AG04450 (cell line): Measurements from ENCODE around the gene EHD2. TPM values are rescaled to one million over a fixed set of nuclear protein-coding genes. Genes with fewer than 3 reads are reported as not detected.
"Not testable (repeated sequence)": the region's sequence is repeated elsewhere in the genome, so short reads cannot be mapped to it uniquely, and the experiment has no call there.

ENCODE experiments used
- CTCF ChIA-PET: fragments of 300-600, 350-600 bp; formaldehyde crosslinking; extraction: SDS; loops from one replicate; lab custom pipeline; 2022; ENCODE audit warnings: antibody characterized with exemption, inconsistent platforms; lab: Charles Lee
- POLR2A ChIA-PET: fragments of 350-600 bp; formaldehyde crosslinking; extraction: SDS; loops from one replicate; lab custom pipeline; 2021; ENCODE audit warnings: antibody characterized with exemption, inconsistent platforms; lab: Yijun Ruan, JAX
- DNase-seq: peaks from one replicate; pipeline ENCODE4 v3.0.0-alpha.2; 2011; ENCODE audit warnings: low read depth, low spot score
- H3K27ac ChIP-seq: one replicate; pipeline ENCODE4 v1.5.1; 2012; ENCODE audit warnings: low read depth, low read length, control low read depth
- H3K27me3 ChIP-seq: one replicate; pipeline ENCODE4 v1.6.0; 2012; ENCODE audit warnings: low read length; ENCODE audit not compliant: control insufficient read depth, insufficient read depth
- H3K4me3 ChIP-seq: 2 replicates; pipeline ENCODE4 v1.5.1; 2011; ENCODE audit warnings: mild to moderate bottlenecking, low read depth, low read length, control low read depth
- H3K9me3 ChIP-seq: 2 replicates; pipeline ENCODE4 v1.5.1; 2012; ENCODE audit warnings: low read length; ENCODE audit not compliant: control insufficient read depth, insufficient read depth
- polyA minus RNA-seq: library from RNA; depleted of rRNA, polyadenylated mRNA; stranded (reverse); fragments of >200 nt; gene quantifications from 2 replicates; pipeline ENCODE4 v1.2.3, GENCODE V29; 2011; rRNA and poly(A)+ RNA removed
- polyA plus RNA-seq: library from polyadenylated mRNA; depleted of rRNA; stranded (reverse); fragments of >200 nt; gene quantifications from 2 replicates; pipeline ENCODE4 v1.2.3, GENCODE V29; 2011; rRNA removed
- TF ChIP-seq, protein P1 (sequence below): IDR thresholded peaks from 2 replicates; pipeline ENCODE4 v1.5.1; 2011; ENCODE audit warnings: low read depth, low read length, control low read depth, inconsistent platforms

Gene EHD2, protein sequence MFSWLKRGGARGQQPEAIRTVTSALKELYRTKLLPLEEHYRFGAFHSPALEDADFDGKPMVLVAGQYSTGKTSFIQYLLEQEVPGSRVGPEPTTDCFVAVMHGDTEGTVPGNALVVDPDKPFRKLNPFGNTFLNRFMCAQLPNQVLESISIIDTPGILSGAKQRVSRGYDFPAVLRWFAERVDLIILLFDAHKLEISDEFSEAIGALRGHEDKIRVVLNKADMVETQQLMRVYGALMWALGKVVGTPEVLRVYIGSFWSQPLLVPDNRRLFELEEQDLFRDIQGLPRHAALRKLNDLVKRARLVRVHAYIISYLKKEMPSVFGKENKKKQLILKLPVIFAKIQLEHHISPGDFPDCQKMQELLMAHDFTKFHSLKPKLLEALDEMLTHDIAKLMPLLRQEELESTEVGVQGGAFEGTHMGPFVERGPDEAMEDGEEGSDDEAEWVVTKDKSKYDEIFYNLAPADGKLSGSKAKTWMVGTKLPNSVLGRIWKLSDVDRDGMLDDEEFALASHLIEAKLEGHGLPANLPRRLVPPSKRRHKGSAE
- polyA plus RNA-seq = 84.0 and 126 TPM in 2 replicates
- 80.7 and 92.5 TPM in 2 replicates for polyA minus RNA-seq

DNA sequence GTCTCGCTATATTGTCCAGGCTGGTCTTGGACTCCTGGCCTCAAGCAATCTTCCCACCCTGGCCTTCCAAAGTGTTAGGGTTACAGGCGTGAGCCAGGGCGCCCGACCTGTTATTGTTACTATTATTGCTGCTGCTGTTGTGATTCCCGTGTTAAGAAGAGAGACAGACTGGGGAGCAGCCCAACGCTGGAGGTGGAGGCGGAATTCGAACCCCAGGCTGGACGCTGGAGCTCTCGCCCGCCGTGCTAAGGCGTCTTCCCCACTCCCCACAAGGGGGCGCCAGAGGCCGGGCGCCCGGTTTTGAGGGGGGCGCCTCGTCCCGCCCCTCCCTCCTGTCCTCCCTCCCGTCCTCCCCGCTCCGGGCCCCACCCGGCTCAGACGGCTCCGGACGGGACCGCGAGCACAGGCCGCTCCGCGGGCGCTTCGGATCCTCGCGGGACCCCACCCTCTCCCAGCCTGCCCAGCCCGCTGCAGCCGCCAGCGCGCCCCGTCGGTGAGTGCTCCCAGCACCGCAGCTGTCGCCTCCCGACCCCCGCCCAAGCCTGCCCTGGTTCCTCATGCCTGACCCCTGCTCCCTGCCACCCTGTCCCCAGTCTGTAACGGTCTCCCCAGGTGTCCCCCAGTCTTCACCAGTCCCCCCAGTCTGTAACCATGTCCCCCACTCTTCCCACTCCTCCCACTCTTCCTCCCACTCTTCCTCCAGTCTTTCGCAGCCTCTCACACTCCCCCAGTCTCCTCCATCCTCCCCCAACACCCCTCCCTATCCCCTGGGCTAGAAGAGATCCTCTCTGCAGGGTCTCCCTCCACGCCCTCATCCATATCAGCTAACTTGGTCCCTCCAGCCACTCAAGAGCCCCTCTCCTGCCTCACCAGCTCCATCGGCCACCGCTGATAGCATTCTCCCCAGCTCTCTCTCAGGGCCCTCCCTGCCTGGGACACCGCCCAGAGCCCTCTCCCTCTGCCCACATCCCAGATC is at the start of gene EHD2:
EHD2 (plus strand) TSS at position 377 of the 976 bp plus-strand sequence. CDS start 3,191 bp downstream, outside the sequence.
- CTCF ChIA-PET = interaction anchor here (0.5 to 12.6 kb wide), 28 partner anchors 9 to 285 kb away, joined by 3 to 212 read pairs (median 4); partner anchors contain the start of gene NOP53
- Histone ChIP-seq H3K9me3 (peaks cover 6% of the 10 kb centered on the region; the same call in 1 of the 2 replicates), H3K27me3 (no peaks in the 10 kb centered on the region), H3K27ac (peak within 1 kb of the TSS; percentile 52), H3K4me3 (peak within 1 kb of the TSS; percentile 93)
- POLR2A ChIA-PET = interaction anchor here (0.6 to 6.1 kb wide), 17 partner anchors 8 to 356 kb away, joined by 3 to 87 read pairs (median 4); partner anchors contain the start of gene NOP53
- DNase-seq = peak; percentile 48
- TF ChIP-seq, protein P1, sequence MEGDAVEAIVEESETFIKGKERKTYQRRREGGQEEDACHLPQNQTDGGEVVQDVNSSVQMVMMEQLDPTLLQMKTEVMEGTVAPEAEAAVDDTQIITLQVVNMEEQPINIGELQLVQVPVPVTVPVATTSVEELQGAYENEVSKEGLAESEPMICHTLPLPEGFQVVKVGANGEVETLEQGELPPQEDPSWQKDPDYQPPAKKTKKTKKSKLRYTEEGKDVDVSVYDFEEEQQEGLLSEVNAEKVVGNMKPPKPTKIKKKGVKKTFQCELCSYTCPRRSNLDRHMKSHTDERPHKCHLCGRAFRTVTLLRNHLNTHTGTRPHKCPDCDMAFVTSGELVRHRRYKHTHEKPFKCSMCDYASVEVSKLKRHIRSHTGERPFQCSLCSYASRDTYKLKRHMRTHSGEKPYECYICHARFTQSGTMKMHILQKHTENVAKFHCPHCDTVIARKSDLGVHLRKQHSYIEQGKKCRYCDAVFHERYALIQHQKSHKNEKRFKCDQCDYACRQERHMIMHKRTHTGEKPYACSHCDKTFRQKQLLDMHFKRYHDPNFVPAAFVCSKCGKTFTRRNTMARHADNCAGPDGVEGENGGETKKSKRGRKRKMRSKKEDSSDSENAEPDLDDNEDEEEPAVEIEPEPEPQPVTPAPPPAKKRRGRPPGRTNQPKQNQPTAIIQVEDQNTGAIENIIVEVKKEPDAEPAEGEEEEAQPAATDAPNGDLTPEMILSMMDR = peak; percentile 92

DNA sequence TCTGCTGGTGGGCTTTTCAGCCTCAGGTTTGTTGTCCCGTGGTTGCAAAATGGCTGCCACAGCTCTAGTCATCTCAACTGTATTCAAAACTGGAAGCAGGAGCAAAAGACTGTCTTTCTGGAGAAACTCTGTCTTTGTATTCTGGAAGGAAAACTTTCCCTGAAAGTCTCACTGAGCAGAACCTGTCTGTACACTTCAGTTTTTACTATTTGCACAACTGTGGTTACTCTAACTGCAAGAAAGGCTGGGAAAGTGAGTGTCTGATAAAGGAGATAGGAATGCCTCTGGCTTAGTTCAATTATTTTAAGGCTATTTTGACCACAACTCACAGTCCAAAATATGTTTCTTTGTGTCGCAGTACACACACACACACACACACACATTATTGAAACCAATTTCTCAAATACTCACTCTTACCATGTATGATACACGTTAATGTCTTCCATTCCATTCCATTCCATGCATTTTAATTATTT is 49.7 kb upstream of the EHD2 start:
- Histone ChIP-seq H3K9me3 (no peaks in the 10 kb centered on the region; the same call in 1 of the 2 replicates), H3K4me3 (no peak overlapping the region), H3K27ac (peak overlapping the region; percentile 100), H3K27me3 (no peaks in the 10 kb centered on the region)
- CTCF ChIA-PET = interaction anchor here (1.4 to 3.8 kb wide), 4 partner anchors 44 to 227 kb away, joined by 3 to 13 read pairs (median 4); partner anchors contain the start of gene NAPA
- peak; percentile 76 for DNase-seq
- POLR2A ChIA-PET = interaction anchor here (0.6 to 1.5 kb wide), 4 partner anchors 30 to 148 kb away, joined by 3 to 12 read pairs (median 5); partner anchors contain the start of gene NAPA
- TF ChIP-seq, protein P1 = no peak

DNA sequence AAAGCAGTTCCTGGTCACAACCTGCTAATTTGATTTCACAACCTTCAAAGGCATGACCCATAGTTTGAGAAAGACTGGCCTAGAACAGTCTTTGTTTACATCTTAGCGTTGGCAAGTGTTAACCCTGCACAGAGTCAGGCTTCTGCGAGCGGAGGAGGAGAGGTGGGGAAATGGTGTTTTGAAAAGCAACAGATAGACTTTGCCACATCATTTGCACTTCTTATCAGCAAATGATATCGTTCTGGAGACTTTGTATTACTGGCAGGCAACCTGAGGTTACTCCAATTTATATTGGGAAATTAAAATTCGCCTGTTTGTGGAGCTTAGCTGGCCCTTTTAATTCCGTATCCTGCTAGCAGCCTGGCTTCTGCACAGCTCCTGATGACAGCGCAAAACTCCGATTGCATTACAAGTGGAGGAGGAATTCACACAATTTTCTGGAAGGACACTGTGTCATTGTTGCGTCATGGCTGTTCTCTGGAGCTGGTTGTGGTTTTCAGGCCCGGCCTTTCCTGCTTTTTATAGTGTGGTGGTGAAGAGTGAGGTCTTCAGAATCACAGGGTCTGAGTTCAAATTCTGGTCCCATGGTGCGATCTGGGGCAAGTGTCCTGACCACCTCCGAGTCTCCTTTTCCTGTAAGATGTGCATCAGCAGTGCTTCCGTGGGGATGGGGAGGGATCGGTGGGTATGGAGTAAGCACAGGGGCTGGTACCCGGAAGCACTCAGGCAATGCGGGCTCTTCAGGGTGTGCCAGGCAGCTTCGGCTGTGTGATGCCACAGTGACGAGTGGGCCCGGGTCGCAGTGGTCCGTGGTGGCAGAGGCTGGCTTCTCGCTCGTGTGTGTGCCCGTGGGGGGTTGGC is 49.1 kb upstream of the EHD2 start:
- TF ChIP-seq, protein P1 = no peak
- CTCF ChIA-PET = interaction anchor here (1.2 to 2.0 kb wide), 4 partner anchors 44 to 315 kb away, joined by 3 to 5 read pairs (median 4); partner anchors contain the start of genes DHX34 and NAPA
- Histone ChIP-seq H3K27me3 (no peaks in the 10 kb centered on the region), H3K27ac (peak overlapping the region; percentile 100), H3K9me3 (no peaks in the 10 kb centered on the region; the same call in 1 of the 2 replicates), H3K4me3 (peak overlapping the region; percentile 37)
- peak; percentile 91 for DNase-seq
- POLR2A ChIA-PET = interaction anchor here (0.5 to 1.5 kb wide), 5 partner anchors 27 to 149 kb away, joined by 3 to 12 read pairs (median 4); partner anchors contain the start of gene NAPA

DNA sequence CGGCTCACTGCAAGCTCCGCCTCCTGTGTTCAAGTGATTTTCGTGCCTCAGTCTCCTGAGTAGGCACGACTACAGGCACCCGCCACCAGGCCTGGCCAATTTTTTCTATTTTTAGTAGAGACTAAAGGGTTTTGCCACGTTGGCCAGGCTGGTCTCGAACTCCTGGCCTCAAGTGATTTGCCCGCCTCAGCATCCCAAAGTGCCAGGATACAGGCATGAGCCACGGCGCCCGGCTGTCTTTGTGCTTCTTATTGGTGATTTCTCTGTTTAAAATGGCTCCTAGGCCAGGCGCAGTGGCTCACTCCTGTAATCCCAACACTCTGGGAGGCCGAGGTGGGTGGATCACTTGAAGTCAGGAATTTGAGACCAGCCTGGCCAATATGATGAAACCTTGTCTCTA is 44.7 kb upstream of the EHD2 start:
- H3K4me3 ChIP-seq, H3K27ac ChIP-seq, DNase-seq, H3K9me3 ChIP-seq, H3K27me3 ChIP-seq: not testable (repeated sequence)
- POLR2A ChIA-PET = interaction anchor here (0.6 kb wide), 1 partner anchor 40 kb away, joined by 3 read pairs; no protein-coding TSS in a partner anchor
- CTCF ChIA-PET = interaction anchor here (0.9 kb wide), 1 partner anchor 153 kb away, joined by 3 read pairs; no protein-coding TSS in a partner anchor
